ENCODE results near the gene CTXN3.
A peak's percentile ranks its signal among the peaks of the same experiment; 100 is the strongest.

CTXN3 gene

GRCh38 chr5:127700237-127700766, 51.4 kb downstream of the CTXN3 start:
- DNase-seq, result no peak

- DNase-seq, result no peak
Observed at GRCh38 chr5:127702434-127702833, 53.6 kb downstream of the CTXN3 start.

- DNase-seq, result no peak
Observed at GRCh38 chr5:127702926-127703561, 54.2 kb downstream of the CTXN3 start, which contains the start of gene CCDC192. Gene CCDC192 (plus strand): TSS chr5:127703391. CDS start chr5:127703446, 55 bp downstream.

- peak; percentile 50 for DNase-seq
Observed at GRCh38 chr5:127705120-127705892, 56.4 kb downstream of the CTXN3 start.

- no peak for DNase-seq
Observed at GRCh38 chr5:127706691-127707090, 57.8 kb downstream of the CTXN3 start.

GRCh38 chr5:127707209-127707608, 58.3 kb downstream of the CTXN3 start:
- DNase-seq, result no peak

Data from RPMI8226 (cell line).